Astrocyte (in vitro differentiated cells and primary cell): ENCODE measurements around the gene ZNF512. TPM values are rescaled to one million over a fixed set of nuclear protein-coding genes. Genes with fewer than 3 reads are reported as not detected.

ENCODE experiments used
- DNase-seq: peaks from one replicate; pipeline ENCODE4 v3.0.0-alpha.2; 2010; ENCODE audit warnings: low read depth
- FAIRE-seq: peaks from 2 replicates; lab custom pipeline; 2011; peaks lifted over from hg19 to GRCh38; lab: Jason Lieb, UNC
- H2AFZ ChIP-seq: 2 replicates; pipeline ENCODE4 v1.6.0; 2012; ENCODE audit warnings: low read depth, low read length, inconsistent platforms
- H3K27ac ChIP-seq: 2 replicates; pipeline ENCODE4 v1.5.1; 2011; ENCODE audit warnings: low read depth, low read length, inconsistent platforms
- H3K27me3 ChIP-seq: 2 replicates; pipeline ENCODE4 v1.6.0; 2011; ENCODE audit warnings: low read length, inconsistent platforms; ENCODE audit not compliant: insufficient read depth
- H3K36me3 ChIP-seq: 2 replicates; pipeline ENCODE4 v1.5.1; 2011; ENCODE audit warnings: low read length, inconsistent platforms; ENCODE audit not compliant: insufficient read depth
- H3K4me1 ChIP-seq: 2 replicates; pipeline ENCODE4 v1.5.1; 2011; ENCODE audit warnings: low read length, inconsistent platforms; ENCODE audit not compliant: insufficient read depth
- H3K4me2 ChIP-seq: 2 replicates; pipeline ENCODE4 v1.6.0; 2012; ENCODE audit warnings: low read length, inconsistent platforms
- H3K4me3 ChIP-seq: 2 replicates; pipeline ENCODE4 v1.5.1; 2011; ENCODE audit warnings: low read depth, mild to moderate bottlenecking, low read length, inconsistent platforms; ENCODE audit not compliant: insufficient read depth
- H3K79me2 ChIP-seq: 2 replicates; pipeline ENCODE4 v1.6.0; 2012; ENCODE audit warnings: mild to moderate bottlenecking, low read length, inconsistent platforms; ENCODE audit not compliant: insufficient read depth
- H3K9ac ChIP-seq: 2 replicates; pipeline ENCODE4 v1.6.0; 2012; ENCODE audit warnings: mild to moderate bottlenecking, low read length, inconsistent platforms
- H3K9me3 ChIP-seq: 2 replicates; pipeline ENCODE4 v1.5.1; 2012; ENCODE audit warnings: low read depth, mild to moderate bottlenecking, low read length, inconsistent platforms; ENCODE audit not compliant: insufficient read depth
- H4K20me1 ChIP-seq: 2 replicates; pipeline ENCODE4 v1.6.0; 2012; ENCODE audit warnings: low read length, inconsistent platforms; ENCODE audit not compliant: insufficient read depth
- H3K27ac Mint-ChIP-seq: one replicate; pipeline ENCODE4 v1.8.0; 2021; ENCODE audit warnings: mild to moderate bottlenecking, mixed read lengths; ENCODE audit not compliant: unreplicated experiment
- H3K27me3 Mint-ChIP-seq: one replicate; pipeline ENCODE4 v1.8.0; 2021; ENCODE audit warnings: low read depth, mixed read lengths; ENCODE audit not compliant: unreplicated experiment
- H3K36me3 Mint-ChIP-seq: one replicate; pipeline ENCODE4 v1.8.0; 2021; ENCODE audit warnings: low read depth, mixed read lengths; ENCODE audit not compliant: unreplicated experiment
- H3K4me1 Mint-ChIP-seq: one replicate; pipeline ENCODE4 v1.8.0; 2021; ENCODE audit warnings: low read depth, mixed read lengths; ENCODE audit not compliant: unreplicated experiment
- H3K4me3 Mint-ChIP-seq: one replicate; pipeline ENCODE4 v1.8.0; 2021; ENCODE audit warnings: mild to moderate bottlenecking, moderate library complexity, mixed read lengths; ENCODE audit not compliant: unreplicated experiment
- H3K9me3 Mint-ChIP-seq: one replicate; pipeline ENCODE4 v1.8.0; 2021; ENCODE audit warnings: mild to moderate bottlenecking, mixed read lengths; ENCODE audit not compliant: unreplicated experiment
- EZH2 ChIP-seq: IDR thresholded peaks from 2 replicates; pipeline ENCODE4 v1.6.1; 2012; ENCODE audit warnings: mild to moderate bottlenecking, low read length, inconsistent platforms; ENCODE audit not compliant: insufficient read depth
- total RNA-seq: library from RNA; stranded (reverse); gene quantifications from 2 replicates; pipeline ENCODE4 v1.2.1, GENCODE V29; 2021
- TF ChIP-seq, protein P1 (sequence below): IDR thresholded peaks from 2 replicates; pipeline ENCODE4 v1.5.1; 2011; ENCODE audit warnings: low read depth, mild to moderate bottlenecking, inconsistent platforms, low read length, moderate library complexity; ENCODE audit not compliant: insufficient read depth

ZNF512 gene
- total RNA-seq, 1 donor from 2014 or later: 32.5 TPM

DNA sequence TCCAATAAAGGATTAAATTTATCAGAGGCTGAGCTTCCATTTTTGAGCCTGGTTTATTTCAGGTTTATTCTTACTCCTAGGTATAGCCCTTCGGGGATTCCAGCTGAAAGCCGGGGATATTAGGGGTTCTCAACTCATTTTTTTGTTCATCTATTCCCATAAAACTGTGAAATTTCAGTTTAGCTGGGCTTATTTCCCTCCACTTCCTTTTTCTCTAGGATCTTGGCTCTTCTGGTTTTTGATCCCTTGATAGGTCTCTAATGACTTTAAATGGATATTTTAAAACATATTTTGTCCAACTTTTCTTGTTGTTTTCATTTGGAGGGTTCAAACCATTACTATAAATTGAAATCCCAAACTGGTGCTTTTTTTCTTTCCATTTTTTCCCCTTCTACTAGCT lies 23.6 kb upstream of the ZNF512 start:
- DNase-seq (no peak), FAIRE-seq (no peak)
- Histone ChIP-seq H3K36me3 (no peaks in the 10 kb centered on the region), H3K27ac (no peak overlapping the region), H3K4me1 (no peaks in the 10 kb centered on the region), H3K4me3 (no peak overlapping the region), H3K27me3 (no peaks in the 10 kb centered on the region), H3K79me2 (no peaks in the 10 kb centered on the region), H3K9ac (no peak overlapping the region), H3K4me2 (no peak overlapping the region), H2AFZ (no peak overlapping the region), H3K9me3 (no peaks in the 10 kb centered on the region), H4K20me1 (no peaks in the 10 kb centered on the region)
- peaks cover 4% of the 10 kb centered on the region for H3K27me3 Mint-ChIP-seq
- no peaks in the 10 kb centered on the region for H3K9me3 Mint-ChIP-seq
- no peaks in the 10 kb centered on the region for H3K36me3 Mint-ChIP-seq
- no peak overlapping the region for H3K4me3 Mint-ChIP-seq
- no peak overlapping the region for H3K27ac Mint-ChIP-seq
- no peaks in the 10 kb centered on the region for H3K4me1 Mint-ChIP-seq
- TF ChIP-seq EZH2: no peak
- TF ChIP-seq, protein P1, sequence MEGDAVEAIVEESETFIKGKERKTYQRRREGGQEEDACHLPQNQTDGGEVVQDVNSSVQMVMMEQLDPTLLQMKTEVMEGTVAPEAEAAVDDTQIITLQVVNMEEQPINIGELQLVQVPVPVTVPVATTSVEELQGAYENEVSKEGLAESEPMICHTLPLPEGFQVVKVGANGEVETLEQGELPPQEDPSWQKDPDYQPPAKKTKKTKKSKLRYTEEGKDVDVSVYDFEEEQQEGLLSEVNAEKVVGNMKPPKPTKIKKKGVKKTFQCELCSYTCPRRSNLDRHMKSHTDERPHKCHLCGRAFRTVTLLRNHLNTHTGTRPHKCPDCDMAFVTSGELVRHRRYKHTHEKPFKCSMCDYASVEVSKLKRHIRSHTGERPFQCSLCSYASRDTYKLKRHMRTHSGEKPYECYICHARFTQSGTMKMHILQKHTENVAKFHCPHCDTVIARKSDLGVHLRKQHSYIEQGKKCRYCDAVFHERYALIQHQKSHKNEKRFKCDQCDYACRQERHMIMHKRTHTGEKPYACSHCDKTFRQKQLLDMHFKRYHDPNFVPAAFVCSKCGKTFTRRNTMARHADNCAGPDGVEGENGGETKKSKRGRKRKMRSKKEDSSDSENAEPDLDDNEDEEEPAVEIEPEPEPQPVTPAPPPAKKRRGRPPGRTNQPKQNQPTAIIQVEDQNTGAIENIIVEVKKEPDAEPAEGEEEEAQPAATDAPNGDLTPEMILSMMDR: no peak

DNA sequence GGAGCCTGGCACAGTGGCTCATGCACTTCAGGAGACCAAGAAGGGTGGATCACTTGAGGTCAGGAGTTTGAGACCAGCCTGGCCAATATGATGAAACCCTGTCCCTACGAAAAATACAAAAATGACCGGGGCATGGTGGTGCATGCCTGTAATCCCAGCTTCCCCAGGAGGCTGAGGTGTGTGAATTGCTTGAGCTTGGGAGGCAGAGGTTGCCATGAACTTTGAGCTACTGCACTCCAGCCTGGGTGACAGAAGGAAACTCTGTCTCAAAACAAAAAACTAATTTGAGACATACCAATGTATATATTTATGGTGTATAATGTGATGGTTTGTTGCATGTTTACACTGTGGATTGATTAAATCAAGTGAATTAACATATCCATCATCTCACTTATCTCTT lies 21.8 kb upstream of the ZNF512 start:
- Histone ChIP-seq H3K27me3 (no peaks in the 10 kb centered on the region), H3K9ac (no peak overlapping the region), H3K4me3 (no peak overlapping the region), H3K36me3 (no peaks in the 10 kb centered on the region), H3K4me2 (no peak overlapping the region), H3K27ac (no peak overlapping the region), H2AFZ (no peak overlapping the region), H3K4me1 (peaks cover 2% of the 10 kb centered on the region), H3K79me2 (no peaks in the 10 kb centered on the region), H3K9me3 (no peaks in the 10 kb centered on the region), H4K20me1 (no peaks in the 10 kb centered on the region)
- FAIRE-seq: no peak
- H3K27me3 Mint-ChIP-seq: peaks cover 2% of the 10 kb centered on the region
- H3K36me3 Mint-ChIP-seq: no peaks in the 10 kb centered on the region
- H3K4me1 Mint-ChIP-seq: peaks cover 1% of the 10 kb centered on the region
- H3K9me3 Mint-ChIP-seq: no peaks in the 10 kb centered on the region
- DNase-seq: no peak
- H3K4me3 Mint-ChIP-seq: no peak overlapping the region
- no peak for TF ChIP-seq EZH2
- TF ChIP-seq, protein P1: no peak
- H3K27ac Mint-ChIP-seq: no peak overlapping the region

DNA sequence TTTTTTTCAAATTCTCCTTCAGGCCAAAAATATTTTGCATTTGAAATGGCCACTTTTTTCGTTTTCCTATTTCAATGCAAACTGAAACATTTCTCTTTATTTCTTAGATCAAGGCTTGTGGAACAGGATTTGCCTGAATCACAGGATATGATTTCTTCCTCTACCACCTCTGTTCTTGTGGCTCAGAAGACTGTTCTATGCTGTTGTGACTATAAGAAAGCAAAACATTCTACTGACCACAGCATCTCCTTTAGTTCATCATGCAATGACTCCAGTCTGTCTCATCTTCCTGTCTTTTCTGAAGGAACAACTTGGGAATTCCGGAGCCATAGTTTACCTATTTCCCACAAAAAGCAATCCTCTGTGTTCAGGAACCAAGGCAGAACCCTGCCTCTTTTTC lies 16.2 kb upstream of the ZNF512 start:
- Histone ChIP-seq H3K79me2 (no peaks in the 10 kb centered on the region), H2AFZ (no peak overlapping the region), H3K4me2 (peak overlapping the region; percentile 64), H3K36me3 (no peaks in the 10 kb centered on the region), H3K4me3 (peak overlapping the region; percentile 3), H3K27me3 (no peaks in the 10 kb centered on the region), H3K9me3 (no peaks in the 10 kb centered on the region), H3K9ac (peak overlapping the region; percentile 43), H4K20me1 (no peaks in the 10 kb centered on the region), H3K27ac (peak overlapping the region; percentile 70), H3K4me1 (peaks cover 18% of the 10 kb centered on the region)
- Mint-ChIP-seq H3K27ac (no peak overlapping the region), H3K9me3 (peaks cover 14% of the 10 kb centered on the region), H3K36me3 (no peaks in the 10 kb centered on the region), H3K4me1 (peaks cover 9% of the 10 kb centered on the region), H3K4me3 (peak overlapping the region; percentile 30), H3K27me3 (peaks cover 26% of the 10 kb centered on the region)
- FAIRE-seq: peak; percentile 85
- DNase-seq: peak; percentile 66
- TF ChIP-seq EZH2: no peak
- TF ChIP-seq, protein P1: no peak
